ENCODE results near the gene FILIP1L.

DNA sequence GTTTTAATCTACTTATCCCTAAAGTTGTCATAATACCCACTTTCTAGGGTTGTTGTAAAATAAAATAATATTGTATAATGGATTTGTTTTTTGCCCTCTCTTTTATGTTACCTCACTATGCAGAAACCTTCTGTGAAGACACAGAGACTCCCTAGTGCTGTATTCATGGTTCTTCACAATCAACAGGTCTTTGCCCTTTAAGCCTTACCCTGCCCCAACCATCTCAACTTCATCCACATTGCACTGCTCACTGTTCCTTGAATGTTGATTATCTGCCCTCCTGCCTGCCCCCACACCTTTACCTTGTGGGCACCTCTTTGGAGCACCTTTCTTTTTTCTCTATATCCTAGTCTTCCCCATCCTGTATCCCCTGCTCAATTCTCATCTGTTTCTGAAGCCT, 275.5 kb downstream of the FILIP1L start:
- TF ChIP-seq CTCF (conservative IDR thresholded peaks at IDR 0.05) (no peak), ZFX (IDR thresholded peaks at IDR 0.05) (no peak)
